ENCODE data around the gene UCN3.

GRCh38 chr10:5412277-5412941 is 47.6 kb downstream of the UCN3 start, which contains the start of gene NET1:
- TF ChIP-seq EZH2 (IDR thresholded peaks at IDR 0.05; ENCODE audit: insufficient read depth, poor library complexity, severe bottlenecking), result no peak
- TF ChIP-seq EZH2phosphoT487 (IDR thresholded peaks at IDR 0.05; ENCODE audit: insufficient read depth, low read depth), result no peak

All from GM23248 (cell line).